Right atrium auricular region (tissue), 2 donors: ENCODE results near the gene FGFR3. TPM values are rescaled to one million over a fixed set of nuclear protein-coding genes. Genes with fewer than 3 reads are reported as not detected.

ENCODE experiments used
- DNase-seq: peaks from one replicate; pipeline ENCODE4 v3.0.0-alpha.2; 2019; ENCODE audit warnings: low spot score
- H3K27ac ChIP-seq, 2 donors: fragments of 200-600 bp; sonication (generic); 1 replicate in 1 of 2; 2 replicates in 1 of 2; pipeline ENCODE4 v1.5.1; 2016 to 2019
- H3K27me3 ChIP-seq, 2 donors: fragments of 200-600 bp; sonication (generic); one replicate each; pipeline versions ENCODE4 v1.5.1 to v1.6.0; 2017 to 2019
- H3K36me3 ChIP-seq: fragments of 200-600 bp; sonication (generic); one replicate; pipeline ENCODE4 v1.5.1; 2016
- H3K4me1 ChIP-seq, 2 donors: fragments of 200-600 bp; sonication (generic); one replicate each; pipeline versions ENCODE4 v1.5.1 to v1.6.0; 2017 to 2019
- H3K4me3 ChIP-seq, 2 donors: fragments of 200-600 bp; sonication (generic); 1 replicate in 1 of 2; 2 replicates in 1 of 2; pipeline ENCODE4 v1.5.1; 2017 to 2019; ENCODE audit warnings: mild to moderate bottlenecking in 1 of 2, moderate library complexity in 1 of 2
- H3K9me3 ChIP-seq, 2 donors: fragments of 200-600 bp; sonication (generic); one replicate each; pipeline ENCODE4 v1.5.1; 2019
- CTCF ChIP-seq, 2 donors: fragments of 200-600 bp; sonication (generic); IDR thresholded peaks; one replicate each; pipeline ENCODE4 v1.5.1; 2019; ENCODE audit warnings: antibody characterized with exemption in 2 of 2
- total RNA-seq, 2 donors: library from RNA; depleted of rRNA; stranded (reverse); fragments of >200 nt; gene quantifications; one replicate each; pipeline ENCODE4 v1.1.0, GENCODE V29; 2016

Gene FGFR3
- total RNA-seq, 2 donors from 2014 or later = 2.6 to 15.4 TPM

- no peak for TF ChIP-seq CTCF (IDR thresholded peaks at IDR 0.05)
- H3K27ac ChIP-seq = no peak overlapping the region
- no peak for DNase-seq
- no peaks in the 10 kb centered on the region for H3K27me3 ChIP-seq
- no peaks in the 10 kb centered on the region for H3K9me3 ChIP-seq
- H3K4me1 ChIP-seq = peaks cover 0 to 16% of the 10 kb centered on the region in 2 donors
- no peaks in the 10 kb centered on the region for H3K36me3 ChIP-seq
- no peak overlapping the region for H3K4me3 ChIP-seq
Observed at GRCh38 chr4:1768367-1769034, 24.6 kb upstream of the FGFR3 start.

GRCh38 chr4:1769692-1770091, 23.4 kb upstream of the FGFR3 start:
- H3K4me3 ChIP-seq = no peak overlapping the region
- no peak overlapping the region for H3K27ac ChIP-seq
- TF ChIP-seq CTCF (IDR thresholded peaks at IDR 0.05) = no peak
- H3K9me3 ChIP-seq = no peaks in the 10 kb centered on the region
- no peaks in the 10 kb centered on the region for H3K36me3 ChIP-seq
- DNase-seq = no peak
- H3K4me1 ChIP-seq = peaks cover 0 to 9% of the 10 kb centered on the region in 2 donors
- H3K27me3 ChIP-seq = no peaks in the 10 kb centered on the region

- no peak for TF ChIP-seq CTCF (IDR thresholded peaks at IDR 0.05)
- Histone ChIP-seq H3K36me3 (no peaks in the 10 kb centered on the region), H3K4me1 (peaks cover 0 to 9% of the 10 kb centered on the region in 2 donors), H3K9me3 (no peaks in the 10 kb centered on the region), H3K27me3 (no peaks in the 10 kb centered on the region), H3K4me3 (no peak overlapping the region), H3K27ac (no peak overlapping the region)
- DNase-seq = no peak
Observed at GRCh38 chr4:1770245-1770644, 22.8 kb upstream of the FGFR3 start.

DNA sequence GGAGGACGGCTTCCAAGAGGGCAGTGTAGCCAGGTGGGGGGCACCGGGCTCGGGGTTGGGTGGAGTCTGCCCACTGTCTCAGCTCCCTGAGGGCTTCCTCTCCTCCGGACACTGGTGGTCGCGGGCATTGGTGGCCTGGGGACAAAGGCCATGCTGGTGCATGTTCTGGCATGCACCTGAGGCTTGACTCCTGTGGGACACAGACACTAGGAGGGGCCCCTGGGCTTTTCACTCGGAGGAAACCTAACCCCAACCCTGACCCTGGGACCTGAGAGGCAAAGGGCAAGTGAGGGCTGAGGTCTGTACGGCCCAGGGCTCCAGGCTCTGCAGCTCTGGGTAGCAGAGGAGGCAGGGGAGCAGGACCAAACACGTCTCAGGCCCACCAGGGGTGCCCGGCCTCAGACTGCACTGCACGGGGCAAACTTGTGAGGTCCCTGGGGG, 22.3 kb upstream of the FGFR3 start:
- no peak for TF ChIP-seq CTCF (IDR thresholded peaks at IDR 0.05)
- Histone ChIP-seq H3K9me3 (no peaks in the 10 kb centered on the region), H3K4me1 (peaks cover 0 to 9% of the 10 kb centered on the region in 2 donors), H3K27ac (no peak overlapping the region), H3K4me3 (no peak overlapping the region), H3K27me3 (no peaks in the 10 kb centered on the region), H3K36me3 (no peaks in the 10 kb centered on the region)
- DNase-seq = no peak

- Histone ChIP-seq H3K27ac (no peak overlapping the region), H3K36me3 (no peaks in the 10 kb centered on the region), H3K27me3 (no peaks in the 10 kb centered on the region), H3K4me3 (no peak overlapping the region), H3K4me1 (peaks cover 0 to 4% of the 10 kb centered on the region in 2 donors), H3K9me3 (no peaks in the 10 kb centered on the region)
- no peak for DNase-seq
- TF ChIP-seq CTCF (IDR thresholded peaks at IDR 0.05) = no peak
Observed at GRCh38 chr4:1771555-1772305, 21.4 kb upstream of the FGFR3 start.
